Skin epidermis (tissue), 12 donors: Measurements from ENCODE around the gene SEMA6A.

ENCODE experiments used
- H3K27ac ChIP-seq, 21 experiments: fragments of 200-600 bp; sonication (generic) in 11 of 21; one replicate each; pipeline ENCODE4 v1.5.0; 2020; ENCODE audit warnings: mild to moderate bottlenecking in 3 of 21, inconsistent platforms in 2 of 21, moderate library complexity in 2 of 21
- H3K4me3 ChIP-seq, 7 experiments: fragments of 200-600 bp; sonication (generic) in 2 of 7; one replicate each; pipeline ENCODE4 v1.5.0; 2020; ENCODE audit warnings: inconsistent platforms in 2 of 7, mild to moderate bottlenecking in 2 of 7, moderate library complexity in 1 of 7

Gene SEMA6A

DNA sequence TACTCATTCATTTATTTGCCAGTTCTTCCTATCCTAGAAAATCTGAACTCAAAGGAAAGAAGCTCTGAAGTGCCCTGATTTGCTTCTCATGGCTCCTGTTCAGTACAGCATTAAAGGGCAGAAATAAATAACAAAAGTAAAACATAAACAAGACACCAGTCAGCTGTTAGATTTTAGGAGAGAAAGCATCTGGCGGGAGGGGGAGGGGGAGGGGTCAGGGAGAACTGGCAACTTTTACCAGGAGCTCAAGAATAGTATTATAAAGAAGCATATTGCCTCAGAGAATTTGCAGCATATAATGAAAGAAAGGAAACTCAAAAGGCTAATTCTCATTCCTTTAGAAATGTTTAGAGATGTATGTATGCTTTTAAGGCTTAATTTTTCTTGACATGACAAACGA lies 68.1 kb downstream of the SEMA6A start:
- no peak overlapping the region for H3K4me3 ChIP-seq
- H3K27ac ChIP-seq, result no peak overlapping the region

DNA sequence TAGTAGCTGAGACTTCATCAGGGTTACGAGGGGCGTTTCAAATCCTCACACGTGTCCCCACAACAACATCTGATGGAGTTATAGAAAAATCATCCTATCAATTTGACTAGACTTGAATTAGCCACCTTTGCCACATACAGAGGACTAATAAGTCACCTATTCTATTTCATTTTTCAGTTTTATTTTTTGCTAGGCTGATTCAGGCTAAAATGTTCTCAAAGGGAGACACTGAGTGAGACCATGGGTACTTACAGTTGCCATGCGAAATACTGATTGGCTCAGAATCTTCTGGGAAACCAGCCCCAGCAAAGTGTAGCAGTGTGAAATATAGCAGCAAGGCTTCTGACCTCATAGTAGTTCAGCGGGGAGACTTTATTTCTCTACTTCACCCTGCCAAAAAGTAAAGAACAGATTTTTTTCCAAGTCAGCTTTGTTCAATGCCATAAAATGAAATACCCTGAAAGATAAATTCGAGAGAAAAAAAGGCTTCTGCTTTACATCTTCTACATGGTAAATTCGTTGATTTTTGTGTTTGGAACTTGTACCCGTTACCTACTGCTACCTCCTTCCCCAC lies 69.9 kb downstream of the SEMA6A start:
- H3K27ac ChIP-seq, result no peak overlapping the region
- no peak overlapping the region for H3K4me3 ChIP-seq

DNA sequence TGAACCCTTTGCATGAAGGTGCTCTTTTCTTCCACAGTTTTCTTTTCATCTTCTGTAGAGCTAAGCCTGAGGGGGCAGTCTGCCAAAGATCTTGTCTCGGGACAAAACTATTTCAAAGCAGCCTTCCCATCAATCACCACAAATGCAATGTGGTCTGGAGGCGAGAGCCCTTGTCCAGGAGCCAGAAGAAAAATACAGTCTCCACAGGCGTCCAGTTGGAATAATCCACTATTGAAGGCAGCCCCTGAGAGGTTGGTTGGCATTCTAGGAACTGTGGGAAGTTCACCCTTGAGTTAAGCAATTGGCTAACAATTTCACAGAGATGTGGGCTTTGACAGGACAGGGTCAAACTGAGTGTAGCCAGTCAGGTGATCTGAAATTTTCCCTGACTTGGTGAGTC lies 72.0 kb downstream of the SEMA6A start:
- Histone ChIP-seq H3K27ac (no peak overlapping the region), H3K4me3 (no peak overlapping the region)

DNA sequence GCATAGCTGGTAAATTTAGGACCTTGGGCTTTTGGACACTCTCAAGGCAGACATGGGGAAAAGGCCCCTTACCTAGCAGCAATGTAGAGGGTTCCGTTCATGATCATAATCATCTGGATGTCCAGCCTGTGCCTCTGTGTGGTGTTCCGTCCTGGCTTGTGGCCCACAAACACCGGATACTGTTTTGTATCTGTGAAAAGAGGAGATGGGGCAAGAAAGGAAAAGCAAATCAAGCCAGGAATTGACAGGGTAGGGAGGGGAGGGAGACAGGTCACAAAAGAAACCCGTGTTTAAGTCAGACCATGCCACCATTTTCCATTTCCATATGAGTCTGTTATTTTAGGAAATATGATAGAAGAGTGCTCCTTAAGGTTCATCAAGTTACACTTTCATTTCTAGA lies 72.5 kb downstream of the SEMA6A start:
- no peak overlapping the region for H3K4me3 ChIP-seq
- H3K27ac ChIP-seq, result no peak overlapping the region

DNA sequence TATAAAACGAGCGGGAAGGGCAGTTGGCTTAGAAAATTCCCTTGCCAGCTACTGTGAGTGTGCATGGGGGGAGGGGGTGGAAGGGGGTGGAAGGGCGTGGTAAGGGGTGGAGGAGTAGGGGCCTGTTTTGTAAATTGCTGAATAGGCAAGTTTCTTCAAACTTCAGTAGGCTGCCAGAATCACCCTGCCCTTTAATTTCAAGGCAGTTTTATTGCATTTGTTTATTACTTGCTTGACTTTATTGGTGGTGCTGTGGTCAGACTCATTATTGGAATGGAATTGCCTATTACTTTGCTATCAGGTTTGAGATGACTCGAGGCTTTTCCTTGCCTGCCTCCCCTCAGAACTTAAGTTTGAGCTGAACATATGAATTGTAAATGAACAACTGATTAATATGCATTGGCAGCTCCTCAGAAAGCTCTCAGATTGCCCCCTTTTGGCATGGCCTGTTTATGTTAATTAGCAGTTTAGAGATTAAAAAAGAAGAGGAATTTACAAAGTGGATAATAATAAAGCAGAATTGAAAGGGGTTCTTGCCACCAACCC lies 76.0 kb downstream of the SEMA6A start:
- no peak overlapping the region for H3K4me3 ChIP-seq

DNA sequence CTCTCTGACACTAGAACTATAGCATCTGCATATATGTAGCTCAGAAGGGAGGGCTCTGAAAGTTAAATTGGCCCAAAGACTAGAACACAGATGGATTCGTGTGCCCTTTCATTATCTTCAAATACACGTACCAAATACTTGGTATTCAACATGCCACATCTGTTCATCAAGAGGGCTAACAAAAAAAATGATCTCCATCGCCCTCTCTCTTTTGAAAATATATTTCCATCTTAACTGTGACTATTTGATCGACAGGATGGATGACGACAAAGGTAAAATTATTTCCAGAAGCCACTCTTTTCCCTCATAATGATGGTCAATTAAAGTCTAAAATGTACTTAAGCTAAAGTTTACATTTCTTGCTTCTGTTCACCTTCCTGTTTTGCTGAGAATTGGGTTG lies 77.0 kb downstream of the SEMA6A start:
- H3K27ac ChIP-seq, result no peak overlapping the region
- no peak overlapping the region for H3K4me3 ChIP-seq

More for the DNA sequence above, 76.0 kb downstream of the SEMA6A start:
- H3K27ac ChIP-seq, result no peak overlapping the region

DNA sequence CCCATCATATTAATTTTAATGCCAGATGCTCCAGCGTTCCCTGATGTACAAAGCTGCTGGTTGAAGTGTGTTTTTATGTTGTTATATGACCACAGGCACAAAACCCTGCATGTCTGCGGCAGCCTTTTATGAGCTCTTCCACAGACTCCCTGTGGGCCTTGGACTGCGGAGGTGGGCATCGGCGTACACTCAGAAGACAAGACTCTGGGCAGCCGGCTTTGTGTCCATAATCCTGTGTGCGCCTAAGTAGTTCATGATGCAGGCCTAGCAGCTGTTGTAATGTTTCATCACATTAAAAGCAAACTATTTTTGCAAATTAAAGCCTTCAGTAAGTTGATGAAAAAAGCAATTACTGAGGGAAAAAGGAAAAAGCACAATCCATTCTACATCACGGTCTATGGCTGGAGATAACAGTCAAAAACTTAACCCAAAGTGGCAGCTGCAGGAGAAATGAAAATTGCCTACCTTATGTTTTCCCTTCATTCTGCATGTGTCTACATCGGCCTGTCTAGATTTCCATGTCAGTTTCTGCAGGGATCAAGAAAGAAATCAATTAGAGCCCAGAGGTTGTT lies 78.8 kb downstream of the SEMA6A start:
- Histone ChIP-seq H3K27ac (no peak overlapping the region), H3K4me3 (no peak overlapping the region)

DNA sequence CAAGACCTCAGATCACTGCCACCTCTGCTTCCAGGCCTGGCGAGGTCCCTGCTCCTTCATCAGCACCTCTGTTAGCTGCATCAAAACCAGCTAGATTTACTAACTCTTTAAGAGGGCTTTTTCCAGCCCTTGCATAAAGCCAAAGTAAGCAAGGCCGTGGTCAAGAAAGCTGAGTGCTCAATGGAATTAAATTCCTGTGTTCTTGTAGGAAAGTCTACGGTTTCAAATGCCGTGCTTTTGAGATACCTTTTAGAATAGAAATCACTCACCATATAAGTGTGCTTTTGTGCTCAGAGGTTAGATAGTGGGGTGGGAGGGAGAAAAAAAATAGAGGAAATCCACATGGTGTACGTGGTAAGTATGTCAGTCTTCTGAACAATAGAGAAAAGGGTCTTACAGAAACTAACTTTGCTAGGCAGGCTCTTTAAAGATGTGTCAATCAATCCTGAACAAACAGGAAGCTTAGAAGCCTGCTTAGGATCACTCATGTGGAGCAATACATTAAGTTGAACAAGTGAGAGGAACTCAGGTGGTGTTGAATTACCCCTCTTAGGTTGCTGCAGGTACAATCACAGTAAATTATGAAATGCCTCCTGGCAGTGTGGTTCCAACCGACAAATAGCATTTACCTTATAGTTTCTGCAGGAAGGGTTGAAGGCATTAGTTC lies 79.7 kb downstream of the SEMA6A start:
- no peak overlapping the region for H3K4me3 ChIP-seq
- H3K27ac ChIP-seq, result no peak overlapping the region

DNA sequence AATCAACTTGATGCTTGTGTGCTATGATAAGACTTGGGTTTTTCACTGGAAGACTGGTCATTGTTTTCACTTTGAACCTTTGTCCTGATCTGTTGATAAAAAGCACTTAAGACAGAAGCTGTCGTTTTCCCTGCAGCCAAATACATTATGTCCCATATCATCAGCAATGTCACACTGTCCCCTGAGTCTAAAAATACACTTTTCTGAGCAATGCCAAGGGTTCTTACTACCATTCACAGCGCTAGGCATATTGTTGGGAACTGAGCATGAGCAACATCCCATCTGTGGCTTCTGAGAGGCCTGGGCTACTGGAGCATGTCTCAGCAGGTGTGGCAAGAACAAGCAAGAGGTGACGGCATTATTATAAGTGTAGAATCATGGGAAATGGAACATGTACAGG lies 81.8 kb downstream of the SEMA6A start:
- Histone ChIP-seq H3K4me3 (no peak overlapping the region), H3K27ac (no peak overlapping the region)

DNA sequence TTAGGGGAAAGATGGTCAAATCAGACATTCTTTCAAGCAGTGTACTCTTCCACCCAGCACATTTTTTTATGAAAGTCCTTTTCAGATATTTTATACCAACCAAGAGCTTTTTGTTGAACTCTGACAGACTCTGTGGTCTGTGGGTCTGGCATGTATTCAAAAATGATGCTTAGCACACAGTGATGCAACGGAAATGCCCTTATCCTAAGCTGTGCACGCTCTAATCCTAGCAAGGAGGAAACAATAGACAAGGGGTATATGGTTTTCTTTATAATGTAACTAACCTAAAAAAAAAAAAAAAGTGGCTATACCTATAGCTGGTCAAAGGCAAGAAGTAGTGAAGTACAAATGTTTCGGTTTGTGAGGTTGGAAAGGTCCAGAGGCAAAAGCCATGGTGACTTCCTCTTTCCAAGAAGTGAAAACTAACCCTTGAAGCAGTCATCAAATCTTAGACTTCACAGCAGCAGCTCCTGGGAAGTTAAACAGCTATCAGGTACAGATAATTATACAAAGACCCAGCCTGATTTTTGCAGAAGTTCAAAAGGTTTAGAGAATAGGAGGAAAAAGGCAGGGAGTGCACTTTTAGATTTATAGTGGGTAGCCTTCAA lies 82.5 kb downstream of the SEMA6A start:
- Histone ChIP-seq H3K27ac (no peak overlapping the region), H3K4me3 (no peak overlapping the region)

DNA sequence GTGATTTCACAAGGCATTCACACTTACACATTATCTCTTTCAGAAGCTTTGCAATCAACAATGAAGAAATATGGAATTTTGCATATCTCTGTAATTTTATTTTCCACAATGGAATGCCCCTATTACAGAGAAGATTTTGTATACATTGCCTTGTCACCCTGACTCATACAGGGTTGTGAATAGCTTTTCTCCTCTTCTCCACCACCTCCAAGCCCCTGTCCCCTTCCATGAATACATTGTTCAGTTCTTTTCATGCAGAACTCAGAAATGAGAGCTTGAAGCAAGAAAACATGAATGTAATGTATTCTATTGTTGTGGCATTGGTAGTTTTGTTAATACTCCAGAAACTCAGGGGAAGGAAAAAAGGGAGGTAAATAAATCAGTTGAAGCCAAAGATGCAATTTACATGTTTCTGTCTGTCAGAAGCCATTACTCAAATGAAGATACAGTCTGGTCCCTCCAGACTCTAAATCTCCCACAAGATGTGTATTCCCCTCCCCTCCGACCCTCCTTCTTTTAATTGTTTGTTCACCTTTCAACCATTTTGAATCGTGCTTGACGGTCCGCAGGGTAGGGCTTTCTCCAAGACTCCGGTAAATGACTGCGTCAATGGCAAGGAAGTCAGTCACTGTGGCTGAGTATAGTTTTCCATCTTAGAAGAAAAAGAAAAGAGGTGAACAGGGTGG lies 86.1 kb downstream of the SEMA6A start:
- Histone ChIP-seq H3K4me3 (no peak overlapping the region), H3K27ac (no peak overlapping the region)

DNA sequence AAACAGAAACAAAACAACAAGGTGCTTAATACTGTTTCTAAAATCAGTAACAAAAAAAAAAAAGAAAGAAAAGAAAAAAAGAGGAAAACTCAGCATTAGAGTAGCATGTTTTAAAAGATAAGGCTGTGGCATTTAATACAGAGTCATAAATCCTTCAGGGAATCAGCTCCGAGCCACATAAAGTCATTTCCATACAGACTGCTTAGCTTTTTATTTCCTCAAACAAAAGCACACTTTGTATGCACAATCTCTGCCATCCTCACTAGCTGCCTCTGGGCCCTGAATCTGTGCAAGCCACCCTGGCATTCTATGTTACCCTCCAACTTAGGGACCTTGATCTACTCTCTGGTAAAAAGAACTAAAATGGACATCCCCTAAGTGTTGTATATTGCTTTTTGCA lies 87.6 kb downstream of the SEMA6A start:
- H3K27ac ChIP-seq, result no peak overlapping the region
- H3K4me3 ChIP-seq, result no peak overlapping the region

DNA sequence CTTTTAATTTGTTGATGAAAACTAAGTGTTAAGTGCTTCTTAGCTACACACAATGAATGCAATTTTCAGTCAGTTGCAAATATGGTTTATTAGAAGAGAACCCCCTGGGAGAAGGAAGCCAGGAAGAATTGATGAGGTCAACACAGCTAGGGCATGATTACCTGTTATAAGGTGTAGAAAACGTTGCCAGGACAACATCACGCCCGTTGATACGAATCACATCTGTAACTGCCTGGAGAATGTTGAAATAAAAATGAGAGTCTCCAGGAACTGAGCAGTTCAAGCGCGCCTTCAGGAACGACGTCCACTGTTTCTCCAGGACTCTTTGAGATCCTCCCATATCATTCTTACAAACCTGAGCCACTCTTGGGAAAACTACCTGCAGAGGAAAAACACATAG lies 88.0 kb downstream of the SEMA6A start:
- Histone ChIP-seq H3K4me3 (no peak overlapping the region), H3K27ac (no peak overlapping the region)

DNA sequence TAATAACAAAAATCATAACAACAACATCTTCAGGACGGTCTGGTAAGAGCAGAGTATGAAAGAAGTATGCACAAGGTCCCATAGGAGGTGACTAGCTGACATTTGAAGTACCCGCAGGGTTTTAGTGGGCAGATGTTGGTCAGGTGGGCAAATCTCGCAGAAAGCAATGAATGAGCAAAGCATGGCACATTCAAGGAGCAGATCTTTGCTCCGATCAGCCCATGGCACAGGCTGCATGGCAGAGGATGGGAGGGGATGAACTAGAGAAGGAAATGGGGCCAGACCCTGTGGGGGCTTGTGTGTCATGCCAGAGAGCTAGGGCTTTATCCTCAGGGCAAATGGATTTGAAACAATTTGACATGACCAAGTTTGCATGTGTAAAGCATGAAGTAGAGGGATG lies 90.0 kb downstream of the SEMA6A start:
- Histone ChIP-seq H3K27ac (no peak overlapping the region), H3K4me3 (no peak overlapping the region)

DNA sequence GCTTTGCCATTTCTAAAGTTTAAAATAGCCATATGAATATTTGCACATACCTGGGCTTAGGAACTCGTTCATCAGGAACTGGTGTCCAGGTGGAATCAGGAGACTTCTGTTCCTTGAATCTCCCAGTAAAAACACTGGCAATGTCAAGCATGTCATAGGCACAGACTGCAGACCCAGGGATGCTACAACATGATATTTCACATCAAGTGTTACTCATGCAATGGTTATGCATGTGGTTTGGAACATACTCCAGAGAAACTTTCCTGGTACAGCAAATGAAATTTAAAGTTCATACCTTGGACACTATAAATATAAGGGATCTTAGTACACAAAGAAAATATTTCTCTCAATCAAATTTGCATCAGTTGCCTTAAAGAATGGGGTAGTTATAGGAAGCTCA lies 92.2 kb downstream of the SEMA6A start:
- H3K27ac ChIP-seq, result no peak overlapping the region
- no peak overlapping the region for H3K4me3 ChIP-seq

DNA sequence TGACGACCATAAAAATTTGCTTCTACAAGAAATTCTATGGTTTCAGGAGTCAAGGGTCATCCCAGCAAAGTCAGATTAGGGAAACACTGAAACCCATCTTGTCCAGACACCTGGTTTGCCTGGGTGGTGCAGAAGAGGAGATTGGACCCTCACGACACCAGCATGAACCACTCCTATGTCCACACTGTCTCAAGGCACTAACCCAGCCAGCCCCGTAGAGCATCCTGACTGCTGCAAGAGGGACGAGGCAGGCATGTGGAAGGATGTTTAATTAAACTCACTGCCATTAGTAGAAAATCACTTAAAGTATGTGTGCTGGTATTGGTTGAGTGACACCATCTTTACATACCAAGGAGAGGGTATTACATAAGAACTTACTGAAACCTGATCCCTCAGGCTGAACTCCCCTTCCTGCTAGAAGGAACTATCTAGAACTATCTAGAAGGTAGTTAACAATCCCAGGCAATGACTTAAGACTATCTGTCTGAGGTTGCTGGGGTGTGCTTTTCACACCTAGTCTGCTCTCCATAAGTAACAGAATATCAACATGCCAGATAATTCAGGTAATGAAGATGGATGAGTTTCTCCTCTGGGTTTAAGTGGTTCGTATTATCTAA lies 93.6 kb downstream of the SEMA6A start:
- Histone ChIP-seq H3K27ac (no peak overlapping the region), H3K4me3 (no peak overlapping the region)

DNA sequence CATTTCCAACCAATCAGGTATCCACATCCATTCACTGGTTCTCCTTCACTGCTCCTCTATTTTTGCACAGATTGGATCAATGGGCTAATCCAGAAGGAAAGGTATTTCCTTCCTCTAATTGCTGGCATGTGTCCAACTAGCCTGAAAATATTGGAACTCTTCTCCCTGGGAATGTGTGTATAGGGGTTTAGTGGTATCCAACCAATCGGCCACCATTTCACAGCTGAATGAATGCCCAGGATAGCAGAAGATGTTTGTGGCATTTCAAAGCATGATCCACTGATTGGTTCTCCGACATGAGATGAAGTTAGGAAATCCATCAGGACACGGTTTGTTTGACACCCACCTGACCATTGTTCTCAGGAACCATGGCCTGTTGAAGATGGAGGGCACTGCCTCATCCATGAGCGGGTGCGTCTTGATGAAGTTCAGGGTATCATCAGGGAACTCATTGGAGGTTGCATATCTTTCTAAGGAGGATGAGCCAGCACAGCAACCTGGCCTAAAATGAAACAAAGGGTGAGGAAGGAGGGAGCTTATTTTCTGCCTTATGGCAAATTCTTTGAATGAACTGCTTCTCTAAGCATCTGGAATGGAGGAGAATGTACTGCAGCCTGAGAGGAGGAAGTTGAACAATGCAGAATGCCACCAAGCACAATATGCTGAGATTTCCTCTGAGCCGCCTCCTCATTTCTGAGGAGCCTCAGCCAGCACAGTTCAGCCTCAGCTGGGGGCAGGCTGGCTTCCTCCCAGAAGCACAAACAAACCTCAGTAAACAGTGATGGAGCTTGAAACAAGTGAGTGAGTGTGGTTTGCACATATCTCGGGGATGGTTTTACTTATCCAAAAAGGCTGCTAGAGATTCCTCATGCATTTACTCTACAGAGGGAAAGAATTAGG lies 94.6 kb downstream of the SEMA6A start:
- H3K27ac ChIP-seq, result no peak overlapping the region
- H3K4me3 ChIP-seq, result no peak overlapping the region

DNA sequence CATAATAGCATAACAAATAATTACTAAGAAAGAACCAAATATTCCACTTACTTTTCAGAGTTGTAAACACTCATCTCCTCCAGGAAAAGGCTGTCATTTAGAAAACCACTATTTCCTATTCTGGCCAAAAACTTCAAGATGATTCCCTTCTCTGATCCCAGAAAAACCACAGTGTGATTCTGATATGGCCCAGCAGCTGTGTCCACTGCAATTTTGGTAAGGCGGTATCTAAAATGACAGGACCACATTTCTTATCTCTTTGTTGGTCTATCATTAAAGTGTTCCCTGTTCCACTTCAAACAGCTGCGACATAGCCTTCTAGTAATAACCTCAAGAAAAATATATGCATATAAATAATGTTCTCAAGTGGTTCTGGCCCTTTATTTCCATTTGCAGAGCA lies 96.1 kb downstream of the SEMA6A start:
- H3K4me3 ChIP-seq, result no peak overlapping the region
- no peak overlapping the region for H3K27ac ChIP-seq

DNA sequence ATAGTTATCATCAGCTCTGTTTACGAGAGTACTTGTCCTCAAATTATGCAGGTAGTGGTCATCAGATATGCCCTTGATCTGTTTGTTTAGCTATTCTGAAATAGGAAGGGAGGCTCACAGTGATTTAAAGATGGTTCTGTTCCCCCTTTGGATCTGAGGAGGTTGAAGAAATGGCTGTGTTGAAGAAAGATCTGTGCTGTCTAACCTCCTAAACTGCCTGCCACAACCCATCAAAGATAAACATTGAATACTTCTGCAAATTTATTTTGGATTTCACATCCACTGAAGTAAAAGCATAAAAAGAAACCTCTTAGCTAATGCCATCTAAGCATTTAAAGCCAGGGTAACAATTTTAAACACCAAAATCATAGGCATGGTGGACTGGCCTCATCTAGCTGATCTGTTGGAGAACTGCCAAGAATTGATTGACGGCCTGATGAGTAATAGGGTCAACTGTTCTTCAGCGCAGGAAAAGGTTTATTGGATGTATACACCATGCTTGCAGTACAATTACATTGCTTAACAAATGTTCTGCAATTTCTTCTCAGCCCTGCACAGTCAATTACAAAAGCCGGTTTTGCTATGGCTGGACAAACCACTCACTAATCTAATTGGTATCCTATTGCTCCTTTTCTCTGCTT lies 97.6 kb downstream of the SEMA6A start:
- Histone ChIP-seq H3K4me3 (no peak overlapping the region), H3K27ac (no peak overlapping the region)
